Esophagus muscularis mucosa (tissue), 4 donors: ENCODE results near the gene CAPN10. TPM values are rescaled to one million over a fixed set of nuclear protein-coding genes. Genes with fewer than 3 reads are reported as not detected.
"Not testable (repeated sequence)": the region's sequence is repeated elsewhere in the genome, so short reads cannot be mapped to it uniquely, and the experiment has no call there.

Experiments used
- DNase-seq: peaks from one replicate; pipeline ENCODE4 v3.0.0-alpha.2; 2017; ENCODE audit errors: extremely low spot score
- H3K27ac ChIP-seq, 4 donors: fragments of 200-600 bp; sonication (generic); replicated peaks in 1 of 4; 1 replicate in 3 of 4; 2 replicates in 1 of 4; pipeline ENCODE4 v1.5.1; 2016 to 2019; ENCODE audit warnings: mild to moderate bottlenecking in 1 of 4
- H3K27me3 ChIP-seq, 4 donors: fragments of 200-600 bp; sonication (generic); one replicate each; pipeline versions ENCODE4 v1.5.1 to v1.6.0; 2016 to 2019
- H3K36me3 ChIP-seq, 4 donors: fragments of 200-600 bp; sonication (generic); one replicate each; pipeline ENCODE4 v1.5.1; 2016 to 2019
- H3K4me1 ChIP-seq, 4 donors: fragments of 200-600 bp; sonication (generic); one replicate each; pipeline ENCODE4 v1.5.1; 2016 to 2019
- H3K4me3 ChIP-seq, 4 donors: fragments of 200-600 bp; sonication (generic); 1 replicate in 2 of 4; 2 replicates in 2 of 4; pipeline ENCODE4 v1.5.1; 2016 to 2019; ENCODE audit warnings: mild to moderate bottlenecking in 4 of 4, moderate library complexity in 1 of 4
- H3K9me3 ChIP-seq, 4 donors: fragments of 200-600 bp; sonication (generic); 1 replicate in 3 of 4; 2 replicates in 1 of 4; pipeline ENCODE4 v1.5.1; 2016 to 2019
- CTCF ChIP-seq, 3 experiments: fragments of 200-600 bp in 2 of 3; fragments of 450-650 bp in 1 of 3; sonication (generic) in 2 of 3; IDR thresholded peaks; one replicate each; pipeline ENCODE4 v1.5.1; 2017 to 2019; ENCODE audit warnings: antibody characterized with exemption in 3 of 3, mild to moderate bottlenecking in 2 of 3, moderate library complexity in 1 of 3
- EP300 ChIP-seq: sonication (generic); formaldehyde crosslinking; IDR thresholded peaks from one replicate; pipeline ENCODE4 v1.6.1; 2017; ENCODE audit warnings: antibody characterized with exemption
- POLR2A ChIP-seq: fragments of 450-650 bp; IDR thresholded peaks from one replicate; pipeline ENCODE4 v1.6.1; 2017; ENCODE audit warnings: antibody characterized with exemption, moderate library complexity, mild to moderate bottlenecking, low read depth
- POLR2AphosphoS5 ChIP-seq, 2 donors: sonication (generic); formaldehyde crosslinking; IDR thresholded peaks; one replicate each; pipeline ENCODE4 v1.6.1; 2017; ENCODE audit warnings: antibody characterized with exemption in 2 of 2
- WGBS: methylation state at CpG from one replicate; pipeline ENCODE4 v1.1.5; 2018; 5-methylcytosine and 5-hydroxymethylcytosine counted together
- intact Hi-C: fragments of 100-400 bp; cut with DNase I; formaldehyde crosslinking; loops from one replicate; pipeline ENCODE4 v1.15.1; 2023
- total RNA-seq, 4 donors: library from RNA; depleted of rRNA; stranded (reverse); fragments of >200 nt; gene quantifications; one replicate each; pipeline versions ENCODE4 v1.1.0 to v1.2.1, GENCODE V29; 2016

The CAPN10 gene, protein sequence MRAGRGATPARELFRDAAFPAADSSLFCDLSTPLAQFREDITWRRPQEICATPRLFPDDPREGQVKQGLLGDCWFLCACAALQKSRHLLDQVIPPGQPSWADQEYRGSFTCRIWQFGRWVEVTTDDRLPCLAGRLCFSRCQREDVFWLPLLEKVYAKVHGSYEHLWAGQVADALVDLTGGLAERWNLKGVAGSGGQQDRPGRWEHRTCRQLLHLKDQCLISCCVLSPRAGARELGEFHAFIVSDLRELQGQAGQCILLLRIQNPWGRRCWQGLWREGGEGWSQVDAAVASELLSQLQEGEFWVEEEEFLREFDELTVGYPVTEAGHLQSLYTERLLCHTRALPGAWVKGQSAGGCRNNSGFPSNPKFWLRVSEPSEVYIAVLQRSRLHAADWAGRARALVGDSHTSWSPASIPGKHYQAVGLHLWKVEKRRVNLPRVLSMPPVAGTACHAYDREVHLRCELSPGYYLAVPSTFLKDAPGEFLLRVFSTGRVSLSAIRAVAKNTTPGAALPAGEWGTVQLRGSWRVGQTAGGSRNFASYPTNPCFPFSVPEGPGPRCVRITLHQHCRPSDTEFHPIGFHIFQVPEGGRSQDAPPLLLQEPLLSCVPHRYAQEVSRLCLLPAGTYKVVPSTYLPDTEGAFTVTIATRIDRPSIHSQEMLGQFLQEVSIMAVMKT
- 10 to 100 TPM; 16.7 to 29.2 (median 19.6) TPM for total RNA-seq

- Histone ChIP-seq H3K4me3 (peak within 1 kb of the TSS; percentile 80 to 91 (median 86)), H3K9me3 (peaks cover 0 to 1% (median 0%) of the 10 kb centered on the region in 4 donors), H3K27ac (peak within 1 kb of the TSS; percentile 91 to 94 (median 93)), H3K4me1 (peaks cover 37 to 58% (median 45%) of the 10 kb centered on the region in 4 donors), H3K36me3 (peaks cover 9 to 23% (median 23%) of the 10 kb centered on the region in 4 donors), H3K27me3 (no peaks in the 10 kb centered on the region)
- intact Hi-C loops: no loop called here
- 0% methylated on average over 23 of the region's 88 CpGs for WGBS
- TF ChIP-seq CTCF (IDR thresholded peaks at IDR 0.05) (no peak), POLR2A (no peak), POLR2AphosphoS5 (IDR thresholded peaks at IDR 0.05) (peak; percentile 82 to 88)
- peak; percentile 100 for DNase-seq
Measured at GRCh38 chr2:240586198-240586918, at the start of gene CAPN10. TSS of gene CAPN10 (plus strand) at chr2:240586734. CDS start at chr2:240586912, 178 bp downstream.

GRCh38 chr2:240538031-240538780, 48.3 kb upstream of the CAPN10 start:
- 94% methylated on average over 21 of the region's 43 CpGs for WGBS
- Histone ChIP-seq H3K36me3 (peaks cover 5 to 51% (median 24%) of the 10 kb centered on the region in 4 donors), H3K4me3 (no peak overlapping the region), H3K27ac (no peak overlapping the region), H3K4me1 (no peaks in the 10 kb centered on the region), H3K27me3 (no peaks in the 10 kb centered on the region), H3K9me3 (no peaks in the 10 kb centered on the region)
- TF ChIP-seq POLR2A: no peak
- TF ChIP-seq CTCF (IDR thresholded peaks at IDR 0.05): no peak
- TF ChIP-seq EP300: no peak
- TF ChIP-seq POLR2AphosphoS5 (IDR thresholded peaks at IDR 0.05): no peak
- intact Hi-C loops: no loop called here
- no peak for DNase-seq

DNA sequence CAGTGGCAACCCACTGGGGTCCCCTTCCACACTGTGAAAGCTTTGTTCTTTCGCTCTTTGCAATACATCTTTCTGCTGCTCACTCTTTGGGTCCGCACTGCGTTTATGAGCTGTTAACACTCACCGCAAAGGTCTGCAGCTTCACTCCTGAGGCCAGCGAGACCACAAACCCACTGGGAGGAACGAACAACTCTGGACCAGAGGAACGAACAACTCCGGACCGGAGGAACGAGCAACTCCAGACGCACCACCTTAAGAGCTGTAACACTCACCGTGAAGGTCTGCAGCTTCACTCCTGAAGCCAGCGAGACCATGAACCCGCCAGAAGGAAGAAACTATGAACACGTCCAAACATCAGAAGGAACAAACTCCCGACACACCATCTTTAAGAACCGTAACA, 47.4 kb upstream of the CAPN10 start:
- H3K4me1 ChIP-seq, H3K9me3 ChIP-seq, DNase-seq, intact Hi-C loops, H3K27me3 ChIP-seq, H3K4me3 ChIP-seq, H3K27ac ChIP-seq: not testable (repeated sequence)
- peaks cover 5 to 53% (median 24%) of the 10 kb centered on the region in 4 donors for H3K36me3 ChIP-seq
- WGBS: 96% methylated on average over 17 of the region's 17 CpGs

GRCh38 chr2:240539906-240540305, 46.6 kb upstream of the CAPN10 start:
- Histone ChIP-seq H3K4me1 (no peaks in the 10 kb centered on the region), H3K9me3 (no peaks in the 10 kb centered on the region), H3K4me3 (no peak overlapping the region), H3K36me3 (peaks cover 5 to 45% (median 20%) of the 10 kb centered on the region in 4 donors), H3K27ac (no peak overlapping the region), H3K27me3 (no peaks in the 10 kb centered on the region)
- intact Hi-C loops: no loop called here
- DNase-seq: no peak
- no peak for TF ChIP-seq POLR2AphosphoS5 (IDR thresholded peaks at IDR 0.05)

- TF ChIP-seq POLR2AphosphoS5 (IDR thresholded peaks at IDR 0.05) (no peak), POLR2A (no peak), CTCF (IDR thresholded peaks at IDR 0.05) (no peak)
Measured at GRCh38 chr2:240551288-240551687, 35.2 kb upstream of the CAPN10 start.

More at GRCh38 chr2:240551288-240551687, 35.2 kb upstream of the CAPN10 start:
- Histone ChIP-seq H3K9me3 (no peaks in the 10 kb centered on the region), H3K4me1 (no peaks in the 10 kb centered on the region), H3K4me3 (no peak overlapping the region), H3K27me3 (peaks cover 0 to 1% (median 0%) of the 10 kb centered on the region in 4 donors), H3K36me3 (peaks cover 0 to 28% (median 8%) of the 10 kb centered on the region in 4 donors), H3K27ac (no peak overlapping the region)
- WGBS: 92% methylated on average over 4 of the region's 4 CpGs
- DNase-seq: no peak
- intact Hi-C loops: no loop called here
